ENCODE measurements around the gene SLC34A2. TPM values are rescaled to one million over a fixed set of nuclear protein-coding genes. Genes with fewer than 3 reads are reported as not detected.
"Not testable (repeated sequence)": the region's sequence is repeated elsewhere in the genome, so short reads cannot be mapped to it uniquely, and the experiment has no call there.

SLC34A2 gene
- polyA plus RNA-seq (2013) = not detected

GRCh38 chr4:25654971-25655963, at the start of gene SLC34A2:
Gene SLC34A2 (plus strand): TSS chr4:25655851. CDS start chr4:25662501, 6,650 bp downstream.
- no peaks in the 10 kb centered on the region for H3K9me3 ChIP-seq (ENCODE audit: control extremely low read depth in 1 of 5, control insufficient read depth in 4 of 5, insufficient read depth in 2 of 5, low read depth in 1 of 5, low read length in 4 of 5)
- H3K36me3 ChIP-seq (ENCODE audit: control insufficient read depth in 4 of 4, insufficient read depth in 4 of 4, low read length in 3 of 4) = no peaks in the 10 kb centered on the region
- H3K4me3 ChIP-seq (ENCODE audit: control insufficient read depth in 1 of 7, extremely low read depth in 1 of 7, insufficient read depth in 4 of 7, low read depth in 2 of 7, low read length in 6 of 7) = peak within 1 kb of the TSS in 2 of 7 experiments; percentile 23 to 29
- WGBS (ENCODE audit: insufficient coverage) = 2% methylated on average over 62 of the region's 71 CpGs
- no peak within 1 kb of the TSS for H3K27ac ChIP-seq (ENCODE audit: insufficient read depth in 1 of 2, low read depth in 1 of 2, low read length in 2 of 2, poor library complexity in 1 of 2, severe bottlenecking in 2 of 2)
- H3K4me1 ChIP-seq (ENCODE audit: control extremely low read depth in 1 of 4, control insufficient read depth in 4 of 4, insufficient read depth in 4 of 4, low read length in 3 of 4) = peaks cover 0 to 13% (median 7%) of the 10 kb centered on the region in 4 experiments
- POLR2A ChIA-PET = no interaction called here
- DNase-seq = peak; percentile 1 to 12 (median 4)
- CTCF ChIA-PET = interaction anchor here (0.9 kb wide), 1 partner anchor 137 kb away, joined by 3 read pairs; no protein-coding TSS in a partner anchor
- peaks cover 9 to 53% (median 31%) of the 10 kb centered on the region in 5 experiments for H3K27me3 ChIP-seq (replicated peaks in 2 of 5; ENCODE audit: control insufficient read depth in 4 of 5, insufficient read depth in 5 of 5, low read length in 4 of 5)

GRCh38 chr4:25608644-25609043, 47.0 kb upstream of the SLC34A2 start:
- H3K36me3 ChIP-seq (ENCODE audit: control insufficient read depth in 4 of 4, insufficient read depth in 4 of 4, low read length in 3 of 4) = no peaks in the 10 kb centered on the region
- WGBS (ENCODE audit: insufficient coverage) = 100% methylated on average over 4 of the region's 5 CpGs
- H3K9me3 ChIP-seq (ENCODE audit: control extremely low read depth in 1 of 5, control insufficient read depth in 4 of 5, insufficient read depth in 2 of 5, low read depth in 1 of 5, low read length in 4 of 5) = no peaks in the 10 kb centered on the region
- ChIA-PET POLR2A (no interaction called here), CTCF (no interaction called here)
- no peak for DNase-seq
- no peaks in the 10 kb centered on the region for H3K4me1 ChIP-seq (ENCODE audit: control extremely low read depth in 1 of 4, control insufficient read depth in 4 of 4, insufficient read depth in 4 of 4, low read length in 3 of 4)
- no peak overlapping the region for H3K27ac ChIP-seq (ENCODE audit: insufficient read depth in 1 of 2, low read depth in 1 of 2, low read length in 2 of 2, poor library complexity in 1 of 2, severe bottlenecking in 2 of 2)
- no peak overlapping the region for H3K4me3 ChIP-seq (ENCODE audit: control insufficient read depth in 1 of 7, extremely low read depth in 1 of 7, insufficient read depth in 4 of 7, low read depth in 2 of 7, low read length in 6 of 7)
- no peaks in the 10 kb centered on the region for H3K27me3 ChIP-seq (replicated peaks in 2 of 5; ENCODE audit: control insufficient read depth in 4 of 5, insufficient read depth in 5 of 5, low read length in 4 of 5)

- Histone ChIP-seq H3K27me3 (replicated peaks in 2 of 5; ENCODE audit: control insufficient read depth in 4 of 5, insufficient read depth in 5 of 5, low read length in 4 of 5) (no peaks in the 10 kb centered on the region), H3K36me3 (ENCODE audit: control insufficient read depth in 4 of 4, insufficient read depth in 4 of 4, low read length in 3 of 4) (no peaks in the 10 kb centered on the region), H3K9me3 (ENCODE audit: control extremely low read depth in 1 of 5, control insufficient read depth in 4 of 5, insufficient read depth in 2 of 5, low read depth in 1 of 5, low read length in 4 of 5) (no peaks in the 10 kb centered on the region), H3K27ac (ENCODE audit: insufficient read depth in 1 of 2, low read depth in 1 of 2, low read length in 2 of 2, poor library complexity in 1 of 2, severe bottlenecking in 2 of 2) (no peak overlapping the region), H3K4me3 (ENCODE audit: control insufficient read depth in 1 of 7, extremely low read depth in 1 of 7, insufficient read depth in 4 of 7, low read depth in 2 of 7, low read length in 6 of 7) (no peak overlapping the region), H3K4me1 (ENCODE audit: control extremely low read depth in 1 of 4, control insufficient read depth in 4 of 4, insufficient read depth in 4 of 4, low read length in 3 of 4) (no peaks in the 10 kb centered on the region)
- POLR2A ChIA-PET = no interaction called here
- CTCF ChIA-PET = no interaction called here
- 96% methylated on average over 5 of the region's 5 CpGs for whole genome bisulfite sequencing (ENCODE audit: insufficient coverage)
- DNase-seq = no peak
Observed at GRCh38 chr4:25609976-25610375, 45.7 kb upstream of the SLC34A2 start.

- POLR2A ChIA-PET; DNase-seq; CTCF ChIA-PET; H3K27ac ChIP-seq (ENCODE audit: insufficient read depth in 1 of 2, low read depth in 1 of 2, low read length in 2 of 2, poor library complexity in 1 of 2, severe bottlenecking in 2 of 2); H3K36me3 ChIP-seq (ENCODE audit: control insufficient read depth in 4 of 4, insufficient read depth in 4 of 4, low read length in 3 of 4); H3K27me3 ChIP-seq (replicated peaks in 2 of 5; ENCODE audit: control insufficient read depth in 4 of 5, insufficient read depth in 5 of 5, low read length in 4 of 5); H3K9me3 ChIP-seq (ENCODE audit: control extremely low read depth in 1 of 5, control insufficient read depth in 4 of 5, insufficient read depth in 2 of 5, low read depth in 1 of 5, low read length in 4 of 5); H3K4me1 ChIP-seq (ENCODE audit: control extremely low read depth in 1 of 4, control insufficient read depth in 4 of 4, insufficient read depth in 4 of 4, low read length in 3 of 4); H3K4me3 ChIP-seq (ENCODE audit: control insufficient read depth in 1 of 7, extremely low read depth in 1 of 7, insufficient read depth in 4 of 7, low read depth in 2 of 7, low read length in 6 of 7): not testable (repeated sequence)
- WGBS (ENCODE audit: insufficient coverage) = 91% methylated on average over 8 of the region's 9 CpGs
Observed at GRCh38 chr4:25613613-25614012, 42.0 kb upstream of the SLC34A2 start.

GRCh38 chr4:25614807-25615206, 40.8 kb upstream of the SLC34A2 start:
- Histone ChIP-seq H3K27me3 (replicated peaks in 2 of 5; ENCODE audit: control insufficient read depth in 4 of 5, insufficient read depth in 5 of 5, low read length in 4 of 5) (no peaks in the 10 kb centered on the region), H3K36me3 (ENCODE audit: control insufficient read depth in 4 of 4, insufficient read depth in 4 of 4, low read length in 3 of 4) (no peaks in the 10 kb centered on the region), H3K9me3 (ENCODE audit: control extremely low read depth in 1 of 5, control insufficient read depth in 4 of 5, insufficient read depth in 2 of 5, low read depth in 1 of 5, low read length in 4 of 5) (peaks cover 0 to 2% (median 0%) of the 10 kb centered on the region in 5 experiments), H3K27ac (ENCODE audit: insufficient read depth in 1 of 2, low read depth in 1 of 2, low read length in 2 of 2, poor library complexity in 1 of 2, severe bottlenecking in 2 of 2) (no peak overlapping the region), H3K4me3 (ENCODE audit: control insufficient read depth in 1 of 7, extremely low read depth in 1 of 7, insufficient read depth in 4 of 7, low read depth in 2 of 7, low read length in 6 of 7) (no peak overlapping the region), H3K4me1 (ENCODE audit: control extremely low read depth in 1 of 4, control insufficient read depth in 4 of 4, insufficient read depth in 4 of 4, low read length in 3 of 4) (no peaks in the 10 kb centered on the region)
- DNase-seq = no peak
- ChIA-PET CTCF (no interaction called here), POLR2A (no interaction called here)
- WGBS (ENCODE audit: insufficient coverage) = 98% methylated on average over 4 of the region's 6 CpGs

GRCh38 chr4:25621027-25621930, 34.4 kb upstream of the SLC34A2 start:
- POLR2A ChIA-PET = no interaction called here
- CTCF ChIA-PET = no interaction called here
- peaks cover 0 to 2% (median 0%) of the 10 kb centered on the region in 5 experiments for H3K9me3 ChIP-seq (ENCODE audit: control extremely low read depth in 1 of 5, control insufficient read depth in 4 of 5, insufficient read depth in 2 of 5, low read depth in 1 of 5, low read length in 4 of 5)
- peaks cover 0 to 5% (median 0%) of the 10 kb centered on the region in 5 experiments for H3K27me3 ChIP-seq (replicated peaks in 2 of 5; ENCODE audit: control insufficient read depth in 4 of 5, insufficient read depth in 5 of 5, low read length in 4 of 5)
- H3K4me3 ChIP-seq (ENCODE audit: control insufficient read depth in 1 of 7, extremely low read depth in 1 of 7, insufficient read depth in 4 of 7, low read depth in 2 of 7, low read length in 6 of 7) = no peak overlapping the region
- no peak for DNase-seq
- WGBS (ENCODE audit: insufficient coverage) = 61% methylated on average over 9 of the region's 15 CpGs
- H3K36me3 ChIP-seq (ENCODE audit: control insufficient read depth in 4 of 4, insufficient read depth in 4 of 4, low read length in 3 of 4) = no peaks in the 10 kb centered on the region
- H3K27ac ChIP-seq (ENCODE audit: insufficient read depth in 1 of 2, low read depth in 1 of 2, low read length in 2 of 2, poor library complexity in 1 of 2, severe bottlenecking in 2 of 2) = no peak overlapping the region
- peaks cover 0 to 6% (median 3%) of the 10 kb centered on the region in 4 experiments for H3K4me1 ChIP-seq (ENCODE audit: control extremely low read depth in 1 of 4, control insufficient read depth in 4 of 4, insufficient read depth in 4 of 4, low read length in 3 of 4)
